HG03025 (cell line): ENCODE data around the gene PRSS23.
"Not testable (repeated sequence)": the region's sequence is repeated elsewhere in the genome, so short reads cannot be mapped to it uniquely, and the experiment has no call there.

Experiments used
- ATAC-seq: cut with Tn5 transposase; IDR thresholded peaks from one replicate; pipeline ENCODE4 v1.9.1; 2021; ENCODE audit warnings: mild to moderate bottlenecking, moderate library complexity; ENCODE audit not compliant: unreplicated experiment, low FRiP score

Gene PRSS23

GRCh38 chr11:86800076-86800959 lies at the start of gene PRSS23:
Gene PRSS23 (plus strand): TSS chr11:86800542. CDS start chr11:86807644, 7,102 bp downstream.
- ATAC-seq: no peak

GRCh38 chr11:86753459-86753858 lies 46.9 kb upstream of the PRSS23 start:
- ATAC-seq: no peak

DNA sequence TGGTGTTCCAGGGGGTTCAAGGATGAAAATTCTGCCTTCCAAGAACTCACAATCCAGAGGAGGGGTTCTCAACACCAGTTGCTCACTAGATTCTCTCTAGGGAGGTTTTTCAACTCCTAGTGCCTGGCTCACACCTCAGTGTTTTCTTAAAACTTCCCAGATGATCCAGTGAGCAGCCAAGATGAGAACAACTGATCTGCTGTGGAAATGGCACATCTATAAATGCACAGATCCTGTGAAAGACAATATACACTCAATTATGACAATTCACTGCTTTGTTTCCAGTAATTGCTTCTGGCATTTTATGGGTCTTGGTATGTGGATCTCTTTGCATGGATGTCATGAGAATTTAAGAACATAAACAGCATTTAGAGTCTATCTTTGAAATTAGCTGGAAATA lies 45.2 kb upstream of the PRSS23 start:
- ATAC-seq: no peak

GRCh38 chr11:86758171-86758570 lies 42.2 kb upstream of the PRSS23 start:
- no peak for ATAC-seq

GRCh38 chr11:86760577-86760976 lies 39.8 kb upstream of the PRSS23 start:
- no peak for ATAC-seq

DNA sequence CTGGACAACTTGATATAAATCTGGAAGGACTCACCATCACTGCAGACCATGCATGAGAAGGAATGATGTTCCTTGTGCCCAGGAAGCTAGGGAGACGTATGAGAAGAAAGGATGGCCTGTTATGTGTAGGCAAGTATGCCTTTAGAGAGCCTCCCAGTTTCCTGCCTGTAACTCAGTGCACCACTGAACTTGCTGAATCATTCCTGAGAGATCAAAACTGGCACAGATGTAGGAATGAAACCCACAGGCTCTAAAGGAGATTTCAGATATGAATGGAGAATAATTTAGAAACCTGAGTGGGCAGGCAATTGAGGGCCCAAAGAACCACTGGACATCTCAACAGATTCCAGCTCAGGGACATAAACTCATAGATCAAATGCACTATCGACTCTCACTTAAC lies 38.4 kb upstream of the PRSS23 start:
- no peak for ATAC-seq

DNA sequence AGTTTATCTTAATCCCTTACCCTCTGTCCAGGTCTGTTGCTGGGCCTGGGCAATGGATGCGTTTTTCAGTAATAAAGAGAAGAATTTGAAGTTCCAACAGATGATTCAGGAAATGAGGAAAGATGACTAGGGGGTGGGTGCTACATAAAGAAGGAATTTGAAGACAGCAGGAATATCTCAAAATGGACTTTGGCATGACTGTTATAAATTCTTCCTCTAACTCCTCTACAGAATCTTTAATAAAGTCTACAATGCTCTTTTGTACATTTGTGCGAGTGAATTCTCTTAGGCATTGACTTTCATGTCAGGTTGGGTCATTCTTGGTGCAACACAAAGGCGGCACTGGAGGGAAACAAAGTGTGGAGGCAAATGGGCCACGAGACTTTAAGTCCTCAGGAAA lies 35.1 kb upstream of the PRSS23 start:
- no peak for ATAC-seq

GRCh38 chr11:86765878-86766277 lies 34.5 kb upstream of the PRSS23 start:
- no peak for ATAC-seq

DNA sequence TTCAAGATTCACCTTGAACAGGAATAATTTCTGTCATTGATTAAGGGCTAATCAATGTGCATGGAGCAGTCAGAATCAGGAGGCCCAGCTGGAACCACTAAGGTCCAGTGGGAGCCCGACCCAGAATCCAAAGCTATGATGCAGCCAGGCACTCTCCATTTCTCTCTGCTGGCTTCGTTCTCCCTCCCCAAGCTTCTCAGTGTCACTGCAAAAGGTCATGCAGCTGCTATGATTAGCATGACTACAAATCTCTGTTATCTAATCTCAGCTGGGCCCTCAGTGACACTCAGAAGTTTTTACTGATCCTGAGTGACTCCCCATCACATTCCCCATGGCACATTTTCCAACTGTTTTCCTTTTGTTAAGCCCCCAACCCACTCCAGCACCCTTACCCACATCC lies 31.1 kb upstream of the PRSS23 start:
- no peak for ATAC-seq

DNA sequence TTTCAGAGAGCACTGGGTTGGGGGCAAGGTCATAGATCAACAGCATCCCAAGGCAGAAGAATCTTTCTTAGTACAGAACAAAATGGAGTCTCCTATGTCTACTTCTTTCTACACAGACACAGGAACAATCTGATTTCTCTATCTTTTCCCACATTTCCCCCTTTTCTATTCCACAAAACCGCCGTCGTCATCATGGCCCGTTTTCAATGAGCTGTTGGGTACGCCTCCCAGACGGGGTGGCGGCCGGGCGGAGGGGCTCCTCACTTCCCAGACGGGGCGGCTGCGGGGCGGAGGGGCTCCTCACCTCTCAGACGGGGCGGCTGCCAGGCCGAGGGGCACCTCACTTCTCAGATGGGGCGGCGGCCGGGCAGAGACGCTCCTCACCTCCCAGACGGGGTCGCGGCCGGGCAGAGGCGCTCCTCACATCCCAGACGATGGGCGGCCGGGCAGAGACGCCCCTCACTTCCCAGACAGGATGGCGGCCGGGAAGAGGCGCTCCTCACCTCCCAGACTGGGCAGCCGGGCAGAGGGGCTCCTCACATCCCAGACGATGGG lies 29.8 kb upstream of the PRSS23 start:
- ATAC-seq: not testable (repeated sequence)

- no peak for ATAC-seq
Measured at GRCh38 chr11:86772999-86773398, 27.3 kb upstream of the PRSS23 start.

GRCh38 chr11:86773513-86774252 lies 26.7 kb upstream of the PRSS23 start:
- no peak for ATAC-seq

DNA sequence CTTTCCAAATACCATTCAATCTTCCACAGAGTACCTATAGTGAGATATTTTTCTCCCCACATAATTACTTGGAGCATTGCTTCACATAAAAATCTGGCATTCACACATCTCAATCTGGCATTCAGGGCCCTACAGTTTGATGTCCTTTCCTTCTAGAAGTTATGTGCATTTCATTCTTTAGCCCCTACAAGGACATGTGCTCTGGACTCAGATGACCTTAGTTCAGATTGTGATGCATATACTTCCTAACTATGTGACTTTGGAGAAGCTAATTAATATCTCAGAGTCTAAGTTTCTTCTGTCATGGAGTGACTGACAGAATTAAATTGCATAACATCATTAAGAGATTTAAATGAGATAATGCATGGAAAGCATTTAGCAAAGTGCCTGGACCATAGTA lies 25.9 kb upstream of the PRSS23 start:
- ATAC-seq: no peak

- ATAC-seq: no peak
Measured at GRCh38 chr11:86775361-86775760, 25.0 kb upstream of the PRSS23 start.

DNA sequence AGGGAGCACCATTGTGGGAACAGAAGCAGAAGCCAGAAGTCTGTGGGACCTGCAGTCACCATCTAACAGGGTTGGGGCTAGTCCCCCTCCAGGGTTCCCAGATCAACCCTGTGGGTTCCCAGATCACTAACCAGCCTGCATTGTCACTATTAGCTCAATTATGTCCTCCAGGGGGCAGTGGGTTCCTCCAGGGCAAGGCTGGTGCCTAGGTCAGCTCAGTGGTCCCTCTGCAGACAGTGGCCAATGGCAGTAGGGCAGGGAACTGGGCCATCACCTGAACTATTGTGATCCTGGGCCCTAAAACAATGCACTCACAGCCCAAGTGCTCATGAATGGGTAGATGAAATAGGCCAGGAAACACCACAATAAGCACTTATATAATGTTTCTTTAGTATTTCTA lies 18.8 kb upstream of the PRSS23 start:
- ATAC-seq: no peak

- no peak for ATAC-seq
Measured at GRCh38 chr11:86782742-86783141, 17.6 kb upstream of the PRSS23 start.

DNA sequence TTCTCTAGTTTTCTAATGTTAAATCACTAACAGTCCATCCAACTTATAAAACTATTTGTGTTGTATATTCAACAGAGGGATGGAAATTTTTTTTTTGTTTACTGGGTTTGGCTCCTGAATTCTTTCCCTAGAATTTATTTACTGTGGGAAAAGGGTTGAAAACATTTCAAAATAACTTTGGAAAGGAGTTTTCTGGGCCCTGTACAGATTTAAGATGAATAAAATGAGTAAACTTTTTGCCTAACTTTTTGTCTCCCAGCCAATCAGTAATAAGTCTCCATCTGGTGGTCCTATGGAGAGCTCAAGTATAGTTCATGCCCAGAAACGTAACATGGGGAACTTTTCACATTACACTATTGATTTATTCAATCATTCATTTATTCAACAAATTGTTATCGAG lies 16.7 kb upstream of the PRSS23 start:
- ATAC-seq: no peak

- no peak for ATAC-seq
Measured at GRCh38 chr11:86784241-86784681, 16.1 kb upstream of the PRSS23 start.

GRCh38 chr11:86785576-86785975 lies 14.8 kb upstream of the PRSS23 start:
- no peak for ATAC-seq

DNA sequence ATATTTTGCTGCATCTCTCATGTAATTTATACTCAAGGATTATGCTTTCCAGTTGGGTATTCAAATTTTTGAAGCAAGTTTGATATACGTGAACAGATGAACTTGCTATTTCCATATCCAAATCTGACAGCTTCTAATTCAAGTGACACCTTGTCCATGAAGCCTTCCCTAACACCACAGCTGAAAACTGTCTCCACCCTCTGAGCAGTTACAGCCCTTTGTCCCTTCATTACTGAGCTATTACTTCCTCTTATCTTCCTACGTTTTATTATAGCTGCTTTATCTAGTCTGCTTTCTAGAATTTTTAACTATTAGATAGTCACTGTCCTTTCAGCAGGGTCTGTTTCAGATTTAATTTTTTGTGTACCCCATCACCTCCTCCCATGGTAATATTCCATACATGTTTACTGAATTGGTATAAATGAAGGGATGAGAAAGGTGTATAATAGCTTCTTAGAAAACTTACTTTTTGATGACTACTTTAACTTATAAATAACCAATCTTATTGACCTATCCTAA lies 13.3 kb upstream of the PRSS23 start:
- ATAC-seq: no peak

- no peak for ATAC-seq
Measured at GRCh38 chr11:86787656-86788055, 12.7 kb upstream of the PRSS23 start.
